ENCODE data around the gene DEAF1.

- no peak for TF ChIP-seq CTCF (IDR thresholded peaks at IDR 0.05)
- no peak for TF ChIP-seq POLR2AphosphoS5 (IDR thresholded peaks at IDR 0.05)
Measured at GRCh38 chr11:733072-733471, 38.0 kb upstream of the DEAF1 start.

All from suprapubic skin (tissue), 3 donors.